Measurements from ENCODE around the gene ADCK2.
"Not testable (repeated sequence)": the region's sequence is repeated elsewhere in the genome, so short reads cannot be mapped to it uniquely, and the experiment has no call there.

Gene ADCK2

GRCh38 chr7:140707132-140707531 lies 34.4 kb downstream of the ADCK2 start:
- intact Hi-C loops (cut with DNase I) = no loop called here
- DNase-seq = no peak

GRCh38 chr7:140708764-140709163 lies 36.0 kb downstream of the ADCK2 start:
- intact Hi-C loops (cut with DNase I); DNase-seq: not testable (repeated sequence)

- DNase-seq; intact Hi-C loops (cut with DNase I): not testable (repeated sequence)
Observed at GRCh38 chr7:140712392-140712791, 39.6 kb downstream of the ADCK2 start.

GRCh38 chr7:140714331-140715040 lies 41.7 kb downstream of the ADCK2 start:
- DNase-seq = no peak
- intact Hi-C loops (cut with DNase I) = no loop called here

- DNase-seq = no peak
- intact Hi-C loops (cut with DNase I) = no loop called here
Observed at GRCh38 chr7:140719721-140720120, 47.0 kb downstream of the ADCK2 start.

GRCh38 chr7:140722254-140722653 lies 49.5 kb downstream of the ADCK2 start:
- no peak for DNase-seq
- intact Hi-C loops (cut with DNase I) = no loop called here

GRCh38 chr7:140723006-140723405 lies 50.3 kb downstream of the ADCK2 start:
- intact Hi-C loops (cut with DNase I) = no loop called here
- DNase-seq = no peak

GRCh38 chr7:140723574-140723973 lies 50.8 kb downstream of the ADCK2 start:
- intact Hi-C loops (cut with DNase I) = no loop called here

GRCh38 chr7:140724706-140725105 lies 52.0 kb downstream of the ADCK2 start:
- intact Hi-C loops (cut with DNase I) = no loop called here
- no peak for DNase-seq

More at GRCh38 chr7:140723574-140723973, 50.8 kb downstream of the ADCK2 start:
- DNase-seq = no peak

GRCh38 chr7:140726281-140726680 lies 53.5 kb downstream of the ADCK2 start:
- intact Hi-C loops (cut with DNase I) = no loop called here
- no peak for DNase-seq

GRCh38 chr7:140732416-140732815 lies 59.7 kb downstream of the ADCK2 start:
- intact Hi-C loops (cut with DNase I) = no loop called here
- DNase-seq = no peak

GRCh38 chr7:140734096-140734495 lies 61.4 kb downstream of the ADCK2 start:
- DNase-seq = no peak
- intact Hi-C loops (cut with DNase I) = no loop called here

- intact Hi-C loops (cut with DNase I) = no loop called here
- DNase-seq = no peak
Observed at GRCh38 chr7:140734729-140735128, 62.0 kb downstream of the ADCK2 start.

- intact Hi-C loops (cut with DNase I) = no loop called here
- DNase-seq = no peak
Observed at GRCh38 chr7:140738280-140738679, 65.5 kb downstream of the ADCK2 start.

GRCh38 chr7:140743255-140743654 lies 70.5 kb downstream of the ADCK2 start:
- intact Hi-C loops (cut with DNase I) = not testable (repeated sequence)

GRCh38 chr7:140744005-140744404 lies 71.3 kb downstream of the ADCK2 start:
- DNase-seq = no peak
- intact Hi-C loops (cut with DNase I) = no loop called here

More at GRCh38 chr7:140743255-140743654, 70.5 kb downstream of the ADCK2 start:
- DNase-seq = not testable (repeated sequence)
